Midbrain (tissue), 1 donor: ENCODE data around the gene ZP3.
"Not testable (repeated sequence)": the region's sequence is repeated elsewhere in the genome, so short reads cannot be mapped to it uniquely, and the experiment has no call there.

Experiments
- DNase-seq: peaks from one replicate; lab custom pipeline; 2025; lab: John Stamatoyannopoulos, UW

The ZP3 gene

DNA sequence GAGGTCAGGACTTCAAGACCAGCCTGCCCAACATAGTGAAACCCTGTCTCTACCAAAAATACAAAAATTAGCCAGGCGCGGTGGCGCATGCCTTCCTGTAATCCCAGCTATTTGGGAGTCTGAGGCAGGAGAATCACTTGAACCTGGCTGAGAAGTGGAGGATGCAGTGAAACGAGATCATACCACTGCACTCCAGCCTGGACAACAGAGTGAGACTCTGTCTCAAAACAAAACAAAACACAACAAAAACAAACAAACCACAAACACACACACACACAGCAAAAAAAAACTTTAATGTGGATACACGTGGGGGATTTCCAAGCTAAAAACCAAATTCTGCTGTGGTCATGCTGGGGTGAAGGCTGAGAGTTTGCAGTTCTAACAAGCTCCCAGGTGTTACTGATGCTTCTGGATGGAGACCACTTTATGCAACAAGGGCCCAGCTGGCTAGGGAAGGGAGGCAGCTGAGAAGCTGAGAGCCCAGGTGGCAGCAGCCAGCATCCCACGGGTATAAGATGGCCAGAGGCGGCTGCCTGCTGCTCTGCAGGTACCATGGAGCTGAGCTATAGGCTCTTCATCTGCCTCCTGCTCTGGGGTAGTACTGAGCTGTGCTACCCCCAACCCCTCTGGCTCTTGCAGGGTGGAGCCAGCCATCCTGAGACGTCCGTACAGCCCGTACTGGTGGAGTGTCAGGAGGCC lies at the start of gene ZP3:
TSS of gene ZP3 (plus strand) at position 538 of the 699 bp plus-strand sequence. CDS start at position 553, 15 bp downstream.
- DNase-seq = no peak

- DNase-seq = no peak
Measured at GRCh38 chr7:76375251-76375650, 49.5 kb upstream of the ZP3 start.

DNA sequence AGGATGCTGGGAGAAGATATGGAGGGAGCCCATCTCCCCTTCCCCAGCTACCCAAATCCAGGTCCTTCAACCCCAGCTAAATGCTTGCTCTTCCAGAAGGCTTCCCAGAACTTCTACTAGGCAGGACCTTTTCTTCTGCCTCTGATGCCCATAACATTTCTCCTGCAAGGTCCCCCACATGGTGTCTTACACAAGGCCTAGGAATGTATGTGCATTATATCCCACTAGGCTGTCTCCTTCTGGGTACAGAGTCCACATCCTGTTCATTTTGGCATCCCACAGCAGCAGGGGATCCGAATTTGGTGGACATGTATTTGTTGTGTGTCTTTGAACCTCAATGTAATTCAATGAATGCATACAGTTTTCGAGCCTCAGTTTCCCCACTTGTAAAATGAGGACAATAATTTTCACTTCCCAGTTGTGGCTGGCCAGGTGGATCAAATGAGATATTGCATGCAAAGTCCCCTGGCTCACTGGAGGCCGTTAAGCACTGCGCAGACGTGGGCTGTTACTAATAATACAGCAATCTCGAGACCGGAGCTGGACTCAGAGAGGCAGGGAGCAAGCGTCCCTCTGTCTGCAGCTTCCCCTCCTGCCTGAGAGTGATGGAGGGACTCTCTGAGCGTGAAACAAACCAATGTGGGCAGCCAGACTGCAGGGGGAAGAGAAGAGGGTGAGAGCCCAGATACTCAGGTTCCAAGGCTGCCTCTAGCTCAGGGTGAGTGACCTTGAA lies 47.4 kb upstream of the ZP3 start:
- no peak for DNase-seq

DNA sequence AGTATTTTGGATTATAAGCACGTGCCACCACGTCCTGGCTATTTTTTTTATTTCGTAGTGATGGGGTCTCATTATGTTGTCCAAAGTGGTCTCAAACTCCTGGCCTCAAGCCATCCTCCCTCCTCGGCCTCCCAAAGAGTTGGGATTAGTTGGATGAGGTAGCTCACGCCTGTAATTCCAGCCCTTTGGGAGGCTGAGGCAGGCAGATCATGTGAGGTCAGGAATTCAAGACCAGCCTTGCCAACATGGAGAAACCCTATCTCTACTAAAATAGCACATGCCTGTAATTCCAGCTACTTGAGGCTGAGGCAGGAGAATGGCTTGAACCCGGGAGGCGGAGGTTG lies 44.2 kb upstream of the ZP3 start:
- DNase-seq = no peak

DNA sequence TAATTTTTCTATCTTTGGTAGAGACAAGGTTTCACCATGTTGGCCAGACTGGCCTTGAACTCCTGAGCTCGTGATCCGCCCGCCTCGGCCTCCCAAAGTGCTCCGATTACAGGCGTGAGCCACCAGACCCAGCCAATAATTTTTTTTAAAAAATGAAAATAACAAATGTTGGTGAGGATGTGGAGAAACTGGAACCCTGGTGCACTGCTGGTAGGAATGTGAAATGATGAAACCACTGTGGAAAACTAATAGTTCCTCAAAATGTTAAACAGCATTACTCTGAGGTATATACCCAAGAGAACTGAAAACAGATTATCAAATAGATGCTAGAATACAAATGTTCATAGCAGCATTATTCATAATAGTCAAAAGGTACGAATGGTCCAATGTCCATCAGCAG lies 42.9 kb upstream of the ZP3 start:
- DNase-seq = no peak

- no peak for DNase-seq
Measured at GRCh38 chr7:76383089-76383944, 41.4 kb upstream of the ZP3 start.

GRCh38 chr7:76386691-76387260 lies 38.0 kb upstream of the ZP3 start:
- DNase-seq = no peak

GRCh38 chr7:76387789-76388188 lies 37.0 kb upstream of the ZP3 start:
- DNase-seq = not testable (repeated sequence)

DNA sequence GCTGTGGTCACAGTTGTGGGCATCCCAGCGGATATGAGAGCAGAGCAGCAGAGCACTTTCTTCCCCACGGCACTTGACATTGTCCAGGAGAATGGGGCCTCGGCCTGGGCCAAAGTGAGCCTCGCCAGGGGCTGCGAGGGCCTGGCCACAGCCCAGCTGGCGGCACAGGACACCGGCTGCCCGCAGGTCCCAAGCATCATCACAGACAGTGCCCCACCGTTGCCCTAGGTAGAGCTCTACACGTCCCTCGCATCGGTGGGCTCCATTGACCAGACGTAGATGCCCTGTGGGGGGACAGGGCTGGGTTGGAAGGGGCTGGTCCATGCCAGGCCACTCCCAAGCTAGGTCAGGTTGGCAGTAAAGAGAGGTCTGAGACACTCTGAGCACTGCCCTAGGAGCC lies 34.7 kb upstream of the ZP3 start:
- DNase-seq = no peak

GRCh38 chr7:76392531-76393115 lies 32.1 kb upstream of the ZP3 start:
- no peak for DNase-seq

DNA sequence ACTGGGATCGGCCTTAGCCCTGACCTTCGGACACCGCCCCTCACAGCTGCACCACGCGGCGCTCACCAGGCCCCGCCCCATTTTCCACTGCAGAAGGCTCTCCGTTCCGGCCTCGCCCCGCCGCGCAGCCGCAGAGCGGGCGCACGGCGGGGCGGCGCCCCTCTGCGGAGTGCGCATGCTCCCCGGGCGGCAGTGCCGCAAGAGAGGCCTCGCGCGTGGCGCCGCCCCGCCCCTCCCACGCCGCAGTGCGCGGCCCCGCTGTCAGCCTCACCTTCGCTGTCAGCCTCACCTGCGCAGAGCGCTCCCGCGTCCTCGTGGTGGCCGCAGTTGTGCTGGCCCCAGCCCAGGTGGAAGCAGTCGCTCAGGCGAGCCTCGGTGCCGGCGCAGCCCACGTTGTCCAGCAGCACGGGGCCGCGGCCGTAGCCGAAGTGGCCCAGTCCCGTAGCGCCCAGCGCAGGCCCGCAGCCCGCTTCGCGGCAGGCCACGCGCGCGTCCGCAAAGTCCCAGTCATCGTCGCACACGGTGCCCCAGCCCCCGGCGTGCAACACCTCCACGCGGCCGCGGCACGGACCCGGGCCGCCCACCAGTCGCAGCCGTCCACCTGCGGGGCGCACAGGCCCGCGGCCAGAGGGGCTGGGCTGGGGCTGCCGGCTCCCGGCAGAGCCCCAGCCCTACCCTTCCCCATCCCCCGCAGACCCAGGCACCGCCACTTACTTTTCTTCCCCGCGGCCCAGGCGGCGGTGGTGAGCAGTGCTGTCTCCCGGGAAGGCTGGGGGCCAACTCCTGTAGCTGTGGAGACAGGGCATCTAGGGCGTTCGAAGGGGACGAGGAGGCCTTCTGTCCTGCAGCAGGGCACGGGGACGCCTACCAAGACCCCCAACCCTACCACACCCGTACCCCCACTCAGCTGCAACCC lies 31.4 kb upstream of the ZP3 start:
- peak; percentile 93 for DNase-seq

DNA sequence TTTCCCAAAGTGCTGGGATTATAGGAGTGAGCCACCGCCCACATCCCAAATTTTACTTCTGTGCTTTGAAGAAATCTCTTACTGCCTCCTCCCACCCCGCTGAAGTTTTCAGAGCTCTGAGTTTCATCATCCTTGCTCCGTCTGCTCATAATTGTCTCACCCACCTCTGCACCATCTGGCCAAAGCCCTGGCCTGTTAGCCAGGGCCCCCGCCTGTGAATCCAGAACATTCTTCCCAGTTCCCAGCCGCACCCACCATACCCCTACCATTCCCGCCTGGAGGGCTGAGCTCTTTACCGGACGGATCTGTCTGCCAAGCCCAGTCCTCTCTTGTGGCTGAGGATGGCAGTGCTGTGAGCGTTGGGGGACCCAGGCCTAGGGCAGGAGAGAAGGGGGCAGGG lies 29.8 kb upstream of the ZP3 start:
- no peak for DNase-seq

DNA sequence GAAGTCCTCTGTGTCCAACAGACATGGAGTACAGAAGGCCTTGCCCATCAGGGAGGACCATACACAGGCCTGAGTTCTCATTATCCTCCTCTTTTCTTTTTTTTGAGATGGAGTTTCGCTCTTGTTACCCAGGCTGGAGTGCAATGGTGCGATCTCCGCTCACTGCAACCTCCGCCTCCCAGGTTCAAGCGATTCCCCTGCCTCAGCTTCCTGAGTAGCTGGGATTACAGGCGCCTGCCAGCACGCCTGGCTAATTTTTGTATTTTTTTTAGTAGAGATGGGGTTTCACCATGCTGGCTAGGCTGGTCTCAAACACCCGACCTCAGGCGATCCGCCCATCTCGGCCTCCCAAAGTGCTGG lies 29.2 kb upstream of the ZP3 start:
- not testable (repeated sequence) for DNase-seq

DNA sequence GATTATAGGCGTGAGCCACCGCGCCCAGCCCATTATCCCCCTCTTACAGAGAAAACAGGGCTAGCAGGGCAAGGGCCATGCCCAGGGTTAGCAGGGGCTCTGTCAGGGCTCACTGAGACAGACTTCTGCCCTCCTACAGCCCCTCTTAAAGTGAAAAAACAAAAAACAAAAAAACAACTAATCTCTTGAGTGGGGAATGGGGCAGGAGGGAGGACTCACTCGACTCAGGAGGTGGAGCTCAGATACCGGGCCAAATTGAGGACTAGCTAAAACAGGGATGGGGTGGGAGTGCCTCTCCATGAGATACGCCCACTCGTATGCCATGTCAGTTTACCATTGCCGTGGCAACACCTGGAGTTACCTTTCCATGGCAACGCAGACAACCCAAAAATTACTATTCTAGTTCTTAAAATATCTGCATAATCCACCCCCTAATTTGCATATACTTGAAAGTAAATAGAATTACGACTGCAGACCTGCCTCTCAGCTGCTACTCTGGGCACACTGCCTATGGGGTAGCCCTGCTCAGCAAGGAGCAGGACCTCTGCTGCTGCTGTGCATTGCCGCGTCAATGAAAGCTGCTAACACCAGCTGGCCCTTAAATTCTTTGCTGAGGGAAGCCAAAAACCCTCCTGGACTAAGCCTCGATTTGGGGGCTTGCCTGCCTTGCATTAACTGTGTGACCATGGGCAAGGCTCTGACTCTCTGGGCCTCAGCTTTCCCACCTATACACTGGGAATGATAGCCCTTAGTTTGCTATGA lies 28.6 kb upstream of the ZP3 start:
- no peak for DNase-seq

DNA sequence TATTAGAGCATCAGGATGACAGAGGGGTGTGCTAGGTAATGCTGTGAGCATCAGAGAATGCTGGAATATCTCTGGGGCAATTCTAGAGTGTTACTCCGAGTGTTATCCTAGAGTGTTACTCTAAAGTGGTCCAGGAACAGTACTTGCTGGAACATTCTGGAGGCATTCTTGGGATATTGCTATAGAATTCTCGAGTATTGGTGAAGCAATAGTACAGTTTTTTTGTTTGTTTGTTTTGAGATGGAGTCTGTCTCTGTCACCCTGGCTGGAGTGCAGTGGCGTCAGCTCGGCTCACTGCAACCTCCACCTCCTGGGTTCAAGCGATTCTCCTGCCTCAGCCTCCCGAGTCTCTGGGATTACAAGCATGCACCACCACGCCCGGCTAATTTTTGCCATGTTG lies 27.9 kb upstream of the ZP3 start:
- DNase-seq = no peak

DNA sequence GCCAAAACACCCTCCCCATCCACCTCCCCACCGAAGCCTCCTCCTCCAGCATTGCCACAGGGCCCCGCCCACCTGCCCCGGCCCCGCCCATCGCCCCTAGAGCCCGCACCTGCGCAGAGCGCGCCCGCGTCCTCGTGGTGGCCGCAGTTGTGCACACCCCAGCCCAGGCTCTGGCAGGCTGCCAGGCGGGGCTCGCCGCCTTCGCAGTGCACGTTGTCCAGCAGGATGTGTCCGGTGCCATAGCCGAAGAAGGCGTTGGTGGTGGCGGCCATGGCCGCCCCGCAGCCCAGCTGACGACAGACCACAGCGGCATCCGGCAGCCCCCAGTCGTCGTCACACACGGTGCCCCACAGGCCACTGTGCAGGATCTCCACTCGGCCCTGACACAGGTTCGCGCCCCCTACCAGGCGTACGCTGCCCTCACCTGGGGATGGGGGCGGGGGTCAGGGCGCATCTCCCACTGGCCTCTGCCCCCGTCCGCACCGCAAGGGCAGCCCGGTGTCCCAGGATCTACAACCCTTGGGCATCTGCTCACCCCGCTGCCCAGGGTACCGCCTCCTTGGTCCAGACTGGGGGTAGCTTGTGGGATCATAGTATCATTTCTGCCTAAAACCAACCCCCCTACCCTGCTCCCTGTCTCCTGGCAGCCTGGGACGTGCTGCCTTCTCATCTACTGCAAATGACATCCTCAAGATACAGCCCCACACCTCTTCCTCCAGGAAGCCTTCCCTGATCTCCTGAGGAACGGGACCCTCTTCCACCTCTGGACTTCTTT lies 27.2 kb upstream of the ZP3 start:
- peak; percentile 37 for DNase-seq

GRCh38 chr7:76400248-76400647 lies 24.5 kb upstream of the ZP3 start:
- no peak for DNase-seq

DNA sequence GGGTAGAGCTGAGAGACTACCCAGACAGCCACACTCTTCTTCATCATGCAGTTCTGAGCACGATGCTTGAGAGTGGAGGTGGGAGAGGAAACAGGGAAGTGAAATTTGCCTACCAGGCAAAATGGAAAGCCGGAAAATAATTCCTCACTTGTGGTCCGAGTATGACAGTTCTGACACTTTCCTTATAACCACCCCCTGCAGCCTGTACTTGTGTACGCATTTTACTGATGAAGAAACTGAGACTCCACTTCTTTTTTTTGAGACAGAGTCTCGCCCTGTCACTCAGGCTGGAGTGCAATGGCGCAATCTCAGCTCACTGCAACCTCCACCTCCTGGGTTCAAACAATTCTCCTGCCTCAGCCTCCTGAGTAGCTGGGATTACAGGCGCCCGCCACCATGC lies 21.7 kb upstream of the ZP3 start:
- DNase-seq = not testable (repeated sequence)

- DNase-seq = no peak
Measured at GRCh38 chr7:76403780-76404494, 20.8 kb upstream of the ZP3 start.
